HG03196 (cell line): ENCODE measurements around the gene CHRM1.
"Not testable (repeated sequence)": the region's sequence is repeated elsewhere in the genome, so short reads cannot be mapped to it uniquely, and the experiment has no call there.

Source experiments
- ATAC-seq: cut with Tn5 transposase; IDR thresholded peaks from one replicate; pipeline ENCODE4 v1.9.1; 2021; ENCODE audit not compliant: unreplicated experiment

Gene CHRM1, protein sequence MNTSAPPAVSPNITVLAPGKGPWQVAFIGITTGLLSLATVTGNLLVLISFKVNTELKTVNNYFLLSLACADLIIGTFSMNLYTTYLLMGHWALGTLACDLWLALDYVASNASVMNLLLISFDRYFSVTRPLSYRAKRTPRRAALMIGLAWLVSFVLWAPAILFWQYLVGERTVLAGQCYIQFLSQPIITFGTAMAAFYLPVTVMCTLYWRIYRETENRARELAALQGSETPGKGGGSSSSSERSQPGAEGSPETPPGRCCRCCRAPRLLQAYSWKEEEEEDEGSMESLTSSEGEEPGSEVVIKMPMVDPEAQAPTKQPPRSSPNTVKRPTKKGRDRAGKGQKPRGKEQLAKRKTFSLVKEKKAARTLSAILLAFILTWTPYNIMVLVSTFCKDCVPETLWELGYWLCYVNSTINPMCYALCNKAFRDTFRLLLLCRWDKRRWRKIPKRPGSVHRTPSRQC

DNA sequence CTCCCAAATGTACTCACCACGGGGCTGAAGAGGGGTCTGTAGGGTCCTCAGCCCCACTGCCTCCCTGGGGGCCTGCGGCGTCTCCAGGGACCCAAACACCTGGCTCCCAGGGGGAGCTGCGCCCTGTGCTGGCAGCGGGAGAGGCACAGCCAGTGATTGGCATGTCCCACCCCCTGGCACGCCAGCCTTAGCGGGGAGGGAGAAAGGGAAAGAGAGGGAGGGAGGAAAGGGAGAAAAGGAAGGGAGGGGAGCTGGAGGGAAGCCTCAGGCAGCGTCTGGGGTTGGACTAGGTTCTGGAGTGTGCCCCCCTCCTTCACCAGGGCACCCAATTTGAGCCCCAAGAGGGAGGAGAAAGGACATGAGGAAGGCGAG, at the start of gene CHRM1:
Gene CHRM1 (minus strand): TSS at position 163 of the 372 bp plus-strand sequence. CDS start 10,263 bp downstream, outside the sequence.
- no peak for ATAC-seq

DNA sequence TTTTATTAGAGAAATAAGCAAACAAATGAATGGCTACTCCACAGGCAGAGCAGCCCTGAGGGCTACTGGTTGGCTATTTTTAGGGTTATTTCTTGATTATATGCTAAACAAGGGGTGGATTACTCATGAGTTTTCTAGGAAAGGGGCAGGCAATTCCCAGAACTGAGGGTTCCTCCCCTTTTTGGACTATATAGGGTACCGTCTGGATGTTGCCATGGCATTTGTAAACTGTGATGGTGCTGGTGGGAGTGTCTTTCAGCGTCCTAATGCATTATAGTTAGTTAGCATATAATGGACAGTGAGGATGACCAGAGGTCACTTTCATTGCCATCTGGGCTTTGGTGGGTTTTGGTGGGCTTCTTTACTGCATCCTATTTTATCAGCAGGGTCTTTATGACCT, 44.4 kb upstream of the CHRM1 start:
- no peak for ATAC-seq

DNA sequence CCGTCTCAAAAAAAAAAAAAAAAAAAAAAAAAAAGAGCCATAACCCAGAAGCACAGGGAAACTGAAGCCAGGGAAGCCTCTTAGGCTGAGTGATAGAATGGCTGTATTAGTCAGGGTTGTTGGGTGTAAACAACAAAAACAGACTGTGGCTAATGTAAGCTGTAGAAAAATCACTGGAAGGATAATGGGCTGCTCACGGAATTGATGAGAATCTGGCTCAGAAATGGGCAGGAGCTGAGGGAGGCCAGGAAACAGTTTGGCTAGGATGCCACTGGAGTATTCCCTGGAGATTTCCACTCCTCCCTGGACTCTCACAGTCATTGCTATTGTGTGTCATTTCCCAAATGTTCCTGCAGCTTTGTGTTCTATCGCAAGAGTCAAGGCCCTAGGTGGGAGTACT, 41.2 kb upstream of the CHRM1 start:
- no peak for ATAC-seq

DNA sequence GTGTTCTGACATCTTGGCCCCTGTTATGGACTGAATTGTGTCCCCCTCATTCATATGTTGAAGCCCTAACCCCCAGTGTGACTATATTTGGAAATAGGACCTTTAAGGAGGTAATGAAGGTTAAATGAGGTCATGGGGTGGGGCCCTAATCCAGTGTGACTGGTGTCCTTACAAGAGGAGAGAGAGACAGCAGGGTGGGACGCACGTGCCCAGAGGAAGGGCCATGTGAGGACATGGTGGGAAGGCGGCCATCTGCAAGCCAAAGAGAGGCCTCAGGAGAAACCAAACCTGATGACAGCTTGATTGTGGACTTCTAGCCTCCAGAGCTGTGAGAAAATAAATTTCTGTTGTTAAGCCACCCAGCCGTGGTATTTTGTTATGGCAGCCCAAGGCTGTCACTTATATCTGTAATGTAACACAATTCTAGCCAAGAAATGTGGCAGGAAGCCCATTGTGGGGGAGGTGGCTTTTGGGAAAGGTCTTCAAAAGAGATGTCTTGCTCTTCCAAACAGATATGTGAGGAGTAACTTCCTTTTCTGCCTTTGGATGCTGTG, 39.9 kb upstream of the CHRM1 start:
- no peak for ATAC-seq

DNA sequence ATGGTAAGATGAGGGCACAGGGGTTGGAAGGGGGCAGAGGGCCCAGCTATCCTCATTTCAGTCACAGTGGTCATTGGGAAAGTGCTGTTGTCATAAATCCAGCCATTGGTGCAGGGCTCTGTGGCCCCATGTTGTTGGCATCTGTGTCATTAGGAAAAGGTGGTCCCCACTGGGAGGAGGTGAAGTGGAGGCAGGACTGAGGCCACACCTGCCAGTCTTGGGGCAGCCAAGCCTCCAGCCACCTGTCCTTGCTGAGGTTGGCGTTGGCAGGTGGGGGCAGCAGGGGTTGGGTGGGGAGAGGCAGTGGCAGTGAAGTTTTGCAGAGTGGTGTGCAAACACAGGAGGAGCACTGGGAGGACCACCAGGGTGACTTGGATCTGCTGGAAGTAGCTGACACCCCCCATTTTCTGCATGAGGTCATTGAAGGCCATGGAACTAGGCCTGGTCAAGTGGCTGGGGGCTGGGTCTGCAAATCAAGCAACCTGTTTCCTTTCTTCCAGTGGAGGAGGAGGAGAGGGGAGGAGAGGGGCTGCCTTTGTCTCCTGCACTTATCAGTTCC, 38.3 kb upstream of the CHRM1 start:
- ATAC-seq: no peak

DNA sequence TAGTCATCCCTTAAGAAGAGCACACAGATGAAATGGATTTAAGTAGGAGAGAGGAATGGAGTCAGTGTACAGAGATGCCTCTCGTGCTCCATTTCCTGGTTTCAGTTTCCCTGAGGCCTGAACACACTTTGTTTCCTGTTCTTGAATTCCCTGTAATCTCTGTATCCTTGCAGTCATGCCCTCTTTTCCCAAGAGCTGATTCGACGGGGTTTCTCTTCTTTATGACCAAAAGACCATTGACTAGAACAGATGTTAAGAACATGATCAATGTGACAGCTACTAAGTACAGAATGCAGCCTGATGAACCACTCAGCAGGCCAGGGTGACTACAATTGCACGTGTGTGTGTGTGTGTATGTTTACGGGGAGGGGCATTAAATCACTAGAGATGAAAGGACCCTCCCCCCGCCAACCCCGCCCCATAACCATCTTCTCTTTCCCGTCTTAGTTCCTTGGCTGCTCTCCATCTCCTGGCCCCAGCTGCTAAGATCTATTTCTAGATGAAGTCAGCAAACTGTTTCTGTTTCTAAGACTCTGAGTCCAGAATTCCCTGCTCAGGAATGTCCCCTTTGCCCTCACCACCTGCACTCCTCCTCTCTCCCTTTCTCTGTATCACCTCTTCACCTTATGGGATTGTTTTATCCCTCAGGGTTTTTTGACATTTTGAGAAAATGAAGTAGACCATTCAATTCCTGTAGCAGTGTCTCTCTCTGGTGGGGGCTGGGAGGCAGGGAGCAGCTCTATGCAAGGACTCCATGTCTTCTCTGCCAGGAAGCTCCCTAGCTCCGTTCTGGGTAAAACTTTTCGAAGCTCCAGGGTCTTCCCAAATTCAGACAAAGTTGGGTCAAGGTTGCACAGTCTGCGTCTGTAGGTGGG, 37.6 kb upstream of the CHRM1 start:
- no peak for ATAC-seq

DNA sequence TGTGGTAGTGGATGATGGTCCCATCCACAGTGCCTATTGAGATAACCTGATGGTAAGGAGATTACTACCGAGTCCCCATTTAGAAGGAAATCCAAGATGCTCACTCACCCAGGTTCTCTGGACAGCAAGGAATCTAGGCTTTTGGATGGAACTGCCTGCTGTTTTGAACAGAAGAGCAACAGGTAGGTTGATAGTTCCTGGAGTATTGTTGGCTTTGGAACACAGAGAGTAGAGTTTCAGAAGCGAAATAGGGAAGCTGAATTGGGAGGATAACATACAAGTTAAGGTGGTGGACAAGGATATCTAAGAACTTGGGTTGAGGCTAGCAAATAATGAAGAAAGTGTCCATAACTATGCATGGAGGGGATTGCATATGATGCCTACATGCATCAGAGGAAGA, 36.0 kb upstream of the CHRM1 start:
- ATAC-seq: no peak

DNA sequence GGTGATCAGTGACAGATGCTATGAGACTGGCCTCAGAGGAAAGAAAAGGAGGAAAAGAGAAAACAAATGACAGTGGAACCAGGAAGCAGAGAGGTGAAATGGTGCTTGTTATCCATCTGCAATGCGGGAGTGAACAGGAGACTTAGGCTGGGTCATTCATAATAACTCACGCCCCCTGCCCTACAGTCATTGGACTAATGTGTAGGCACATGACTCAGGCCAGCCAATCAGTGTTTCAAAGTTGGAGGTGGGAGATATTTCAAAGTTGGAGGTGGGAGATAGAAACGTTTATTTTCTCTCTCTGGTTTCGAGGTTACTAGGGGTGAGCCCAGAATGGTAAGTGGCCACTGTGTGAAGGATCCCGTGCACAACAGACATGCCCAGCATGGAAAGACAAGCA, 33.3 kb upstream of the CHRM1 start:
- ATAC-seq: no peak

DNA sequence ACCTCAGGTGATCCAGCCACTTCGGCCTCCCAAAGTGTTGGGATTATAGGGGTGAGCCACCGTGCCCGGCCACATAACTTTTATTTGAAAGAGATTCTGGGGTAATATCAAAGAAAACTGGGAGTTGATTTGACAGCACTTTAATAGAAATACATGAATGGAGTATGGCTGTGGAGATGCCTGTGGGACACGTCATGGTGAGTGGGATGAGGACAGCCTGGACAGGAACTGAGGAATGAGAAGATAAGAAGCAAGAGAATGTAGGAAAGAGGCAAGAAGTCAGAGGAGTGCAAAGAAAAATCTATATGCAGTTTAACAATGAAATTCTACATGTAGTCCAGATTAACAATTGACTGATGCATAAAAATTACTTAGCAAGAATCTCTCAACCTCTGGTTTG, 32.6 kb upstream of the CHRM1 start:
- no peak for ATAC-seq

DNA sequence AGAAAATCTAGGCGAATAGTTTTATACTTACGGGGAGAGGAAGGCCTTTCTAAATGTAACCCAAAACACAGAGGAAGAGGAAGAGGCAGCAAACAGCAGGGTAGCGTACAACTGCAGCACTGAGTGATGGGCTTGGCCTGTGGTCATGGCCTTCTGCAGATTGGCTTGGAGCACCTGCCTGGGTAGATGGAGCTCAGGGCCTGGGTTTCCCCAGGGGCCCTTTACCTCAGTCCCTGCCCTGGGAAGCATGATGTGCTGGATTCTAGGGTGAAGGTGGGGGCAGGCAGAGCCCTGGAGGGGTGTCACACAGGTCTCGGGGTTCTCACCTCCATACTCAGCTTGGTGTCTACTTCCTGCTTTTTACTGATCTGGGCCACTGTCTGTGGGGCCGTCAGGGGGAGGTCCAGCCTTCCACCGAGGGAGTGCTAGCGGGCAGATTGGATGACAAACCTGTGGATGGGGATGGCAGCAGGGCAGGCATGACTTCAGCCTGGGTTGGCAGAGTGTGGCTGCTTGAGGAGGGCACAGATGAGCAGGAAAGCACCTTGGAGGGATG, 27.7 kb upstream of the CHRM1 start:
- no peak for ATAC-seq

DNA sequence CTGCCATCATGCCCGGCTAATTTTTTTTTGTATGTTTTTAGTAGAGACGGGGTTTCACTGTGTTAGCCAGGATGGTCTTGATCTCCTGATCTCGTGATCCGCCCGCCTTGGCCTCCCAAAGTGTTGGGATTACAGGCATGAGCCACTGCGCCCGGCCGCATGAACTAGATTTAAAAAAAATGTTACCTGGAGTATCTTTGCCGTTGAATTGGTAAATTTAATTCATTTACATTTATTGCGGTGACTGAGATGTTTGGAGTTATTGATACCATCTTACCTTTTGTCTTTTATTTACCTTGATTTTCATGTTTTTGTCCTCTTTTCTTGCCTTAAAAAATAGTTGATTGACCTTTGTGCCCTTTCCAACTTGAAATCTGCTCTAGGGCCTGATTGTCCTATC, 24.4 kb upstream of the CHRM1 start:
- ATAC-seq: not testable (repeated sequence)

DNA sequence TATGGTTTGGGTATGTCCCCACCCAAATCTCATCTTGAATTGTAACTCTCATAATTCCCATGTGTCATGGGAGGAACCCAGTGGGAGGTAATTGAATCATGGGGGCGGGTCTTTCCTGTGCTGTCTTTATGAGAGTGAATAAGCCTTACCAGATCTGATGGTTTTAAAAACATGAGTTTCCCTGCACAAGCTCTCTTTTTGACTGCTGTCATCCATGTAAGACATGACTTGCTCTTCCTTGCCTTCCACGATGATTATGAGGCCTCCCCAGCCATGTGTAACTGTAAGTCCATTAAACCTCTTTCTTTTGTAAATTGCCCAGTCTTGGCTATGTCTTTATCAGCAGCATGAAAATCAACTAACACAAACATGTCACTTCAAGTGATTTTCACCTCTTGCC, 16.4 kb upstream of the CHRM1 start:
- ATAC-seq: not testable (repeated sequence)

DNA sequence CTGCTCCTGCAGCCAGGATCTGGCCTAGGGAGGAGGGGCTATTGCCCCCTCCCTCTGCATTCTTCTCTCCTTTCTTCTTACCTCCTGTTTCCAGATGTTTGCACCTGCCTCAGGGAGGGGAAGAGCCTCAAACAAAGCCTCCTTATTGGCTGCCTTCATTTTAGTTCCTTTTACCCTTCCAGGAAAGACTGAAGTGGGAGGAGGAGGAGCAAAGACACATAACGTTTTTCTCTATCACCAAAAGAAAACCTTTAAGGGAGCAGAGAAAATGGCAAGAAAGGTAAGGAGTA, 13.3 kb upstream of the CHRM1 start:
- ATAC-seq: no peak

DNA sequence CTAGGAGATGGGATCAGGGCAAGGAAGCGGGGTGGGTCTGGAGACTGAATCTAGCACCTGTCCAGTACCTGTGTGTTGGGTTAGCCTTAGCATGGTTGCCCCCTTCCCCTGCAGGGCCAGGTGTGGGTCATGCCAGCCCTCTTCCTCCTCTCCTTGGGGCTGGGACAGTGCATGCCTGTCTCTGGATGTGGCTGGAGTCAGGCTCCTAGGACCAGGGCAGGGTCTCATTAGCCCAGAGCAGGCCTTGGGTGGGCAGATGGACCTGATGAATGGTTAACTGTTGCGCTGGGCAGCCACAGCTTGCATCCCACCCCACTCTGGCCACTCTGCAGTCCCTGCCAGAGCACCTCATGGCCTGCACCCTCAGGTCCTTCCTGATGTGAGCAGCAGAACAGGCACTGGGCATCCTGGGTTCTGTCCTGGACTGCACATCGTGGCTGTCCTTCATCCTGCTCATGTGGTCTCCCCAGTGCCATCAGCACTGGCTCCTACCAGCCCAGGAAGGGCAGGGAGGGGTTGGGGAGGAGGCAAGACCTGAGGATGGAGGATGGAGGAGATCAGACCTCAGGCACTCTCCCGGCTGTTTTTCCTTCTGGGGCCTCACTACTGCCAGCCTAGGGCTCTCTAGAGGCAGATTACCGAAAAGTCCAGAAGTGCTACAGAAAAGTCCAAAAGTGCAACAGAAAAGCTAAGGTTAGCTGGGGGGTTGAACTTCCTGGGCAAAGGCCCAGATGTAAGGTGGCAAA, 12.8 kb upstream of the CHRM1 start:
- no peak for ATAC-seq

DNA sequence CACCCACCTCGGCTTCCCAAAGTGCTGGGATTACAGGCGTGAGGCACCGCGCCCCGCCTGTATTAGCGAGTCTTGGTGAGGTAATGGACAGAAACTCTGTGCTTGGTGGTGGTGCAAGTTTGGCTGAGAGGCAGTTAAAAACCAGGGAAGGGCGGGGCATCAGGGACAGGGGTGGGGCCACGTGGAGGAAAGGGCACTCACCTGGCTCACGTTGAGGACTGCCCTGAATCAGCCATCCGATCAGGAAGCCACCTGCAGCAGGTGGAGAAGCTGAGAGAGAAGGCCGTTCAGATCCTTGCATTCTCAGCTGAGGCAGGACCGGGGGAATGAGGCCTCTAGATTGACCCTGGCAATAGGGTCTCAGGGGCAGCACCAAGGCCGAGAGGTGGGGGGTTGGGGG, 12.1 kb upstream of the CHRM1 start:
- ATAC-seq: no peak

DNA sequence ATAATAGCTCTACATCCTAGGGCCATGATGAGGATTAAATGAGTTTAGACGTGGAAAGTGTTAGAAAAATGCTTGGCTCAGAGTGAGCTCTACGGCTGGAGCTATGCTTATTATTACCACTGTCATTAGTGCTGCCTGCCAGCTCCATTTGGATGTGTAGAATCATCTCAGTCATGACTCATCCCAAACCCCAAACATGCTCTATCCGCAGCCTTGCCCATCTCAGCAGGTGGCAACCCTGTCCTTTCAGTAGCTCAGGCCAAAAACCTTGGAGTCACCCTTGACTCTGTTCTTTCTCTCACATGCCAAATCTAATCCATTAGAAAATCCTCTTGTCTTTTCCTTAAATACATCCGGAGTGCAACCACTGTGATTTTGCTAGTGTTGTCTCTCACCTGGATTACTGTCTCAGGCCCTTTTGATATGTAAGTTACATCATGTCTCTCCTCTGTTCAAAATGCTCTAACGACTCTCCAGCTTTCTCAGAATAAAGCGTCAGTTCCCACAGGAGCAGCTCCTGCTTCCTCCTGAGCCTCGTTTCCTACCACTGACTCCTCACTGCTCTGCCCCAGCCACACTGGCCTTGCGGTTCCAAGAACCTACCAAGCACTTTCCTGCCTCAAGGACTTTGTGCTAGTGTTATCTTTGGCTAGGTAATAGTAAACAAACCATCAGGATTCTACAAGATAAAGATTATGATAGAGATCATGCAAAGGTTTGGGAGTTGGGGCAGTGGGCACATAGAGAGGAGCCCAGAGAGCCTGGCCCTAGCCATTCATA, 10.5 kb upstream of the CHRM1 start:
- ATAC-seq: no peak

DNA sequence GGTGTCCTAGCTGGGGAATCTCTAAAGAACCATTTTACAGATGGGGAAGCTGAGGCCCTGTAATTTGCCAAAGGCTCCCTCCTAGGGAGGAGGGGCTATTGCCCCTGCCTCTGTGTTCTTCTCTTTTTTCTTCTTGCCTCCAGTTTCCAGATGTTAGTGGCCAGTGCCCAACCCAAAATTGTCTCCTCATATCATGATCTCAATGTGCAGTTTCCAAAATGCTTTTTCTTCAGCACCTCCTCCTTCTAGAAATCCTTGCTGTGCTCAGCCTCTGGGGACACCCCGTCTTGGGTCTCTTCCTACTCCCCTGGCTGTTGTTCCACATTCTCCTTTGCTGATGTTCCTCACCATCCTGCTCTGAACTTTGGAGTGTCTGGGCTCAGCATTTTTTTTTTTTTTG, 9.5 kb upstream of the CHRM1 start:
- no peak for ATAC-seq

DNA sequence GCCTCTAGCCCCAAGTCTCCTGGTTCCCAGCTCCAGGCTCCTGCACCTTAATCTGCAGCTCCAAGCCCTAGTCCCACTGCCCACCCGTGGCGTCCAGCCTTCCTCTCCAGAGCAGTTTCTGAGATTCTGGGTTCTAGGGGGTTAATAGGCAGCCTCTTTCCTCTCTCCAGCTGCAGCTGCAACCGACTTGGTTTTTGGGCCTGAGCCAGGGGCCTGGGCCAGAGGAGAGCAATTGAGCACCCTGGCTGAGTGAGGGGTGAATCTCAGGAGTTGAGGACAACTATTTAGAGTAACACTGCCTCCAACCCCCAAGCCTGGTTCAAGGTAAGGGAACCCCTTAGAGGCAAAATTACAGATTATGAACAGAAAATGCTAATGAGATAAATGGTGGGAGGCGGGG, 9.0 kb upstream of the CHRM1 start:
- no peak for ATAC-seq

DNA sequence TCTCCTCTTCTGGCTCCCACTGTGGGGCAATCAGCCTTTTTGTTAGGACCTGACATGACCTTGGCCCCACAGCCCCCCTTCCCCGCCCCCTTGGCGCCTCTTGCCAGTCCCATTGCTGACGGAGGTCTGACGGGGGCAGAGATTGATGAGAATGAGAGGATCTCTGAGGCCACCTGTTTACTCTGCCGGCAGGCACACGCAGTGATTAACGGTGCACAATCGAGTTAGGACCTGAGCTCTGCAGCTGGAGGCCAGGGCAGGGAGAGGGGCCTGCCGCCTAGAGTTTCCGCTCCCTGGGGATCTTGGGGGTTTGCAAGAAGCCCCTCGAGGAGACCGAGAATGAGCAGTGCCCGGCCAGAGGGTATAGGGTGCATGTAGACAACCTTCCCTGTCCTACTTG, 6.8 kb upstream of the CHRM1 start:
- ATAC-seq: no peak
